Effector memory CD4-positive, alpha-beta T cell (primary cell): ENCODE data around the gene NCKIPSD.

ENCODE experiments used
- DNase-seq, 3 donors: peaks; one replicate each; pipeline ENCODE4 v3.0.0-alpha.2; 2020
- H3K27ac ChIP-seq: 2 replicates; pipeline ENCODE4 v1.7.0; 2013; ENCODE audit warnings: mild to moderate bottlenecking, low read length, moderate library complexity; ENCODE audit not compliant: insufficient read depth, poor library complexity, severe bottlenecking
- H3K27me3 ChIP-seq: replicated peaks from 2 replicates; pipeline ENCODE4 v1.7.0; 2013; ENCODE audit warnings: mild to moderate bottlenecking, low read length; ENCODE audit not compliant: insufficient read depth, control insufficient read depth, poor library complexity, severe bottlenecking
- H3K36me3 ChIP-seq: 2 replicates; pipeline ENCODE4 v1.7.0; 2013; ENCODE audit warnings: mild to moderate bottlenecking, low read length, moderate library complexity; ENCODE audit not compliant: control insufficient read depth, insufficient read depth
- H3K4me1 ChIP-seq: 2 replicates; pipeline ENCODE4 v1.7.0; 2013; ENCODE audit warnings: low read length, mild to moderate bottlenecking; ENCODE audit not compliant: control insufficient read depth, insufficient read depth, poor library complexity, severe bottlenecking
- H3K4me3 ChIP-seq: 2 replicates; pipeline ENCODE4 v1.7.0; 2013; ENCODE audit warnings: low read length, low read depth, mild to moderate bottlenecking; ENCODE audit not compliant: insufficient read depth, poor library complexity, severe bottlenecking
- H3K9me3 ChIP-seq: 2 replicates; pipeline ENCODE4 v1.7.0; 2013; ENCODE audit warnings: mild to moderate bottlenecking, low read length, moderate library complexity; ENCODE audit not compliant: control insufficient read depth

The NCKIPSD gene

GRCh38 chr3:48696601-48697000 lies 10.9 kb upstream of the NCKIPSD start:
- H3K27ac ChIP-seq: no peak overlapping the region
- no peaks in the 10 kb centered on the region for H3K27me3 ChIP-seq
- no peaks in the 10 kb centered on the region for H3K4me1 ChIP-seq
- H3K9me3 ChIP-seq: no peaks in the 10 kb centered on the region
- no peak for DNase-seq
- H3K4me3 ChIP-seq: no peak overlapping the region
- peaks cover 45% of the 10 kb centered on the region for H3K36me3 ChIP-seq

GRCh38 chr3:48696156-48696555 lies 10.4 kb upstream of the NCKIPSD start:
- DNase-seq: no peak
- Histone ChIP-seq H3K27ac (no peak overlapping the region), H3K27me3 (no peaks in the 10 kb centered on the region), H3K4me3 (no peak overlapping the region), H3K9me3 (no peaks in the 10 kb centered on the region), H3K4me1 (no peaks in the 10 kb centered on the region), H3K36me3 (peaks cover 48% of the 10 kb centered on the region)

GRCh38 chr3:48695393-48695753 lies 9.7 kb upstream of the NCKIPSD start:
- H3K36me3 ChIP-seq: peaks cover 54% of the 10 kb centered on the region
- no peaks in the 10 kb centered on the region for H3K9me3 ChIP-seq
- DNase-seq: no peak
- no peaks in the 10 kb centered on the region for H3K4me1 ChIP-seq
- H3K4me3 ChIP-seq: no peak overlapping the region
- no peak overlapping the region for H3K27ac ChIP-seq
- H3K27me3 ChIP-seq: no peaks in the 10 kb centered on the region

GRCh38 chr3:48694610-48695392 lies 9.1 kb upstream of the NCKIPSD start:
- Histone ChIP-seq H3K4me3 (no peak overlapping the region), H3K27me3 (no peaks in the 10 kb centered on the region), H3K27ac (no peak overlapping the region), H3K4me1 (no peaks in the 10 kb centered on the region), H3K36me3 (peaks cover 59% of the 10 kb centered on the region), H3K9me3 (no peaks in the 10 kb centered on the region)
- no peak for DNase-seq

- Histone ChIP-seq H3K4me3 (no peak overlapping the region), H3K4me1 (no peaks in the 10 kb centered on the region), H3K36me3 (peaks cover 65% of the 10 kb centered on the region), H3K9me3 (no peaks in the 10 kb centered on the region), H3K27ac (no peak overlapping the region), H3K27me3 (no peaks in the 10 kb centered on the region)
- no peak for DNase-seq
These were observed 8.1 kb upstream of the NCKIPSD start for GRCh38 chr3:48693826-48694225.

- H3K36me3 ChIP-seq: peaks cover 72% of the 10 kb centered on the region
- DNase-seq: no peak
- no peak overlapping the region for H3K27ac ChIP-seq
These were observed 6.8 kb upstream of the NCKIPSD start for GRCh38 chr3:48692551-48692950.

GRCh38 chr3:48690846-48691458 lies 5.2 kb upstream of the NCKIPSD start:
- H3K4me1 ChIP-seq: peaks cover 6% of the 10 kb centered on the region
- H3K27me3 ChIP-seq: no peaks in the 10 kb centered on the region
- H3K36me3 ChIP-seq: peaks cover 77% of the 10 kb centered on the region
- no peaks in the 10 kb centered on the region for H3K9me3 ChIP-seq
- no peak overlapping the region for H3K27ac ChIP-seq
- H3K4me3 ChIP-seq: no peak overlapping the region
- no peak for DNase-seq

More at GRCh38 chr3:48692551-48692950, 6.8 kb upstream of the NCKIPSD start:
- Histone ChIP-seq H3K27me3 (no peaks in the 10 kb centered on the region), H3K4me3 (no peak overlapping the region), H3K4me1 (no peaks in the 10 kb centered on the region), H3K9me3 (no peaks in the 10 kb centered on the region)

- Histone ChIP-seq H3K27ac (no peak overlapping the region), H3K4me1 (peaks cover 11% of the 10 kb centered on the region), H3K4me3 (no peak overlapping the region), H3K9me3 (no peaks in the 10 kb centered on the region), H3K27me3 (no peaks in the 10 kb centered on the region), H3K36me3 (peaks cover 66% of the 10 kb centered on the region)
- DNase-seq: no peak
These were observed 3.7 kb upstream of the NCKIPSD start for GRCh38 chr3:48689384-48689783.

GRCh38 chr3:48688737-48689075 lies 3.0 kb upstream of the NCKIPSD start:
- Histone ChIP-seq H3K4me3 (no peak overlapping the region), H3K4me1 (peaks cover 12% of the 10 kb centered on the region), H3K9me3 (no peaks in the 10 kb centered on the region), H3K36me3 (peaks cover 59% of the 10 kb centered on the region), H3K27ac (no peak overlapping the region), H3K27me3 (no peaks in the 10 kb centered on the region)
- no peak for DNase-seq

- Histone ChIP-seq H3K4me3 (no peak overlapping the region), H3K27ac (no peak overlapping the region), H3K4me1 (peaks cover 12% of the 10 kb centered on the region), H3K36me3 (peaks cover 54% of the 10 kb centered on the region), H3K27me3 (no peaks in the 10 kb centered on the region), H3K9me3 (no peaks in the 10 kb centered on the region)
- DNase-seq: no peak
These were observed 2.5 kb upstream of the NCKIPSD start for GRCh38 chr3:48688032-48688736.
